IgD-negative memory B cell (primary cell): ENCODE measurements around the gene PPM1E. TPM values are rescaled to one million over a fixed set of nuclear protein-coding genes. Genes with fewer than 3 reads are reported as not detected.

Experiments
- H3K27ac Mint-ChIP-seq, 3 donors: one replicate each; pipeline ENCODE4 v1.8.0; 2020 to 2022; ENCODE audit warnings: mild to moderate bottlenecking in 3 of 3, mixed read lengths in 3 of 3, moderate library complexity in 1 of 3
- H3K27me3 Mint-ChIP-seq: one replicate; pipeline ENCODE4 v1.8.0; 2021; ENCODE audit warnings: mixed read lengths
- H3K36me3 Mint-ChIP-seq: one replicate; pipeline ENCODE4 v1.8.0; 2020; ENCODE audit warnings: mild to moderate bottlenecking, mixed read lengths
- H3K4me1 Mint-ChIP-seq, 3 donors: one replicate each; pipeline ENCODE4 v1.8.0; 2020 to 2022; ENCODE audit warnings: mixed read lengths in 3 of 3, mild to moderate bottlenecking in 1 of 3
- H3K4me3 Mint-ChIP-seq, 4 donors: one replicate each; pipeline ENCODE4 v1.8.0; 2020 to 2022; ENCODE audit warnings: mild to moderate bottlenecking in 4 of 4, mixed read lengths in 4 of 4, moderate library complexity in 3 of 4
- H3K9me3 Mint-ChIP-seq, 3 donors: one replicate each; pipeline ENCODE4 v1.8.0; 2020 to 2021; ENCODE audit warnings: mixed read lengths in 3 of 3, mild to moderate bottlenecking in 1 of 3
- polyA plus RNA-seq: library from polyadenylated mRNA; unstranded; fragments of 300-500 nt; fragmentation: Illumina TruSeq; gene quantifications from one replicate; pipeline ENCODE4 v1.2.3, GENCODE V29; 2021

Gene PPM1E
- polyA plus RNA-seq, 1 donor from 2014 or later, result not detected

DNA sequence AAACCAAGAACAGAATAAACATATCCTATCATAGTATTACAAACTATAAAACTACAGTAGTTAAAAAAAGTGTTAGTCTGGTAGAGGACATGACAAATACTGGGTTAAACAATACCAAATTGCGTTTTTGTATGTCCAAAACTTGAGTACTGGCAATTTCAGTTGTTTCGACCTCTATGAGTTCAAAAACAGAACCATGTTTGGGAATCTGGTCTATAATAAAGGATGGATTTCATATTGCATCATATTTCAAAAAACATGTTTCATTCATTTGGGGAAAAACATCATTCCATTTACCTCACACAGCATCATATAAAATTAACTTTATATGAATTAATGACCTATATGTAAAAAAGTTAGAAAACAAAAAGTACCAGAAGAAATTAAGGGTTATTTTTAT is 269.3 kb downstream of the PPM1E start:
- Mint-ChIP-seq H3K4me1 (peaks cover 6 to 8% (median 7%) of the 10 kb centered on the region in 3 donors), H3K27ac (no peak overlapping the region), H3K27me3 (no peaks in the 10 kb centered on the region), H3K4me3 (no peak overlapping the region), H3K36me3 (peaks cover 9% of the 10 kb centered on the region), H3K9me3 (no peaks in the 10 kb centered on the region)

DNA sequence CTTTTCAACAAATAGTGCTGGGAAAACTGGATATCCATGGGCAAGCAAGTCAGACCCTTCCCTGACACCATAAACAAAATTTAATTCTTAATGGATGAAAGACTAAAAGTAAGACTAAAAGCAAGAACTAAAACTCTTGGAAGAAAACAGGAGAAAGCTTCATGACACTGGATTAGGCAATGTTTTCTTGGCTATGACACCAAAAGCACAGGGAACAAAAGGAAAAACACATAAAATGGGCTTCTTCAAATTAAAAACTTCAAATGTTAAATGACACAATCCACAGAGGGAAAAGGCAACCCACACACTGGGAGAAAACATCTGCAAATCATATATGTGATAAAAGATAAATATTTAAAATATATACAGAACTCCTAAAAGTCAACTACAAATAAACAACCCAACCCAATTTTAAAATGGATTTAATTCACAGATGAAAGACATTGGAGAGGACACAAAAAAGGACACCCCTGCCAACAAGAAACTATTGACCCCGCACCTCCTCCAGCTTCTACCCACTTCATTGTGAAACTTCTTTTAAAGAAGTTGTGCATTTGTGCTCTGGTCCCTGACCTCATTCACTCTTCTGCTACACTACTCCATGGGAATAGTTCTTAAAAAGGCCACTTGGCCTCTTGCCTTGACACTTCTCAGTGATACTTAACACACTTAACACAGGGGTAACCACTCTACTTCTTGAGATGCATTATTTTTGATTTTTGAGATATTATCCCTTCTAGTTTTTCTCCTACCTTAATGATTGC is 270.7 kb downstream of the PPM1E start:
- H3K27ac Mint-ChIP-seq, result peak overlapping the region in 1 of 3 donors; percentile 71

DNA sequence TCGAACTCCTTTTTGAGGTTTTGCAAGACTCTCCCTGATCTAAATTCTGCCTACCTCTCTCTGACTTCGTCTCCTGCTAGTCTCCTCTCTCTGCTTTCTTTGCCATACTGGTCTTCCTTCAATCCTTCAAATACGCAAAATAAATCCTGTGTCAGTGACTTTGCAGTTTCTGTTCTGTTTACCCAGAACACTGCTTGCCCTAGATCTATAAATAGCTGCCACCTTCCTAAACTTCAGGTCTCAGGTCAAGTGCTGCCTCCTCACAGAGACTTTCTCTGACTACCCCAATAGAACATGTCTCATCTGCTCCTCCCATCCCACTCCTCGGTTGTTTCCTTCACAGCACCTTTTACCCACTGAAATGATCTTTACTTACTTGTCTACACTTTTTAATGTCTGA is 272.1 kb downstream of the PPM1E start:
- Mint-ChIP-seq H3K9me3 (no peaks in the 10 kb centered on the region), H3K27ac (peak overlapping the region in 1 of 3 donors; percentile 87), H3K36me3 (no peaks in the 10 kb centered on the region), H3K4me3 (no peak overlapping the region), H3K4me1 (peaks cover 3 to 8% (median 7%) of the 10 kb centered on the region in 3 donors), H3K27me3 (no peaks in the 10 kb centered on the region)

More for the DNA sequence above, 270.7 kb downstream of the PPM1E start:
- no peaks in the 10 kb centered on the region for H3K27me3 Mint-ChIP-seq
- no peak overlapping the region for H3K4me3 Mint-ChIP-seq
- H3K4me1 Mint-ChIP-seq, result peaks cover 4 to 8% (median 7%) of the 10 kb centered on the region in 3 donors
- H3K9me3 Mint-ChIP-seq, result no peaks in the 10 kb centered on the region
- H3K36me3 Mint-ChIP-seq, result peaks cover 2% of the 10 kb centered on the region

DNA sequence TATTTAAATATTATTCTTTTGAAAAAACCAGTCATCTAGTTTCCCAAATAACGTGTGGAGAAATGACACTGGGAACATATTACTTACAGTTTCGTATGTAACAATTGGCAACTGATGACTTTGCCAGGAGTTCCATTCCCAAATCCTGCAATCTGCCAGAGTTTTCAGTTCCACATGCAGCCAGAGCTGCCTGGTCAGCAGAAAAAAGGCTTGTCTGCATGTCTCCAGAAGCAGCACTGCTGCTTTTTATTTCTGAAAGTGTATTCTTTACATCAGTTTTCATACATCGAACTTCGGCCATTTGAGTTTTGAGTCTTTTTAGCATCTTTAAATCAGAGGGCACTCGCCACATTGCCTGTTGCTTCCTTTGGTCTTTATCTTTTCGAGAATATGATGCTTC is 272.7 kb downstream of the PPM1E start:
- Mint-ChIP-seq H3K9me3 (no peaks in the 10 kb centered on the region), H3K4me1 (peaks cover 3 to 8% (median 7%) of the 10 kb centered on the region in 3 donors), H3K27me3 (no peaks in the 10 kb centered on the region), H3K27ac (no peak overlapping the region), H3K36me3 (no peaks in the 10 kb centered on the region), H3K4me3 (no peak overlapping the region)

DNA sequence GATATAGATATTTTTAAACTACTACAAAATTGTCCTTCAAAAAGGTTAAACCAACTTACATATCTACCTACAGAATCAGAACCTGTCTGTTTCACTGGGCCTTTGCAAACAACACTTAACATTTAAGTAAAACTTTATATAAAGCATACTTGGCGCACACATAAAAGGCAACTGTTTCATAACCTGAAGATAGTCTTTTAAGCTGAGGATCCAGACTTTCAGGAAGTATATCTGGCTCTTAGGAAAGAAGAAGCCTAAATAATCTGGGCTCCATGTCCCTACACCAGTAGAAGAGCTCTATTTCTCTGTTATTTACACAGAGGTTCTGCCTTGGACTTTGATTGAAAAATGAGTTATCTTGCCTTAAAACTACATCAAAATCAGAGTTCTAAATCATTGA is 275.2 kb downstream of the PPM1E start:
- Mint-ChIP-seq H3K27ac (no peak overlapping the region), H3K9me3 (no peaks in the 10 kb centered on the region), H3K36me3 (no peaks in the 10 kb centered on the region), H3K27me3 (no peaks in the 10 kb centered on the region), H3K4me1 (peaks cover 3 to 8% (median 7%) of the 10 kb centered on the region in 3 donors), H3K4me3 (no peak overlapping the region)

Other genes starting within 250 kb of the PPM1E start
- gene MTMR4, start 241.2 kb upstream of the PPM1E start, polyA plus RNA-seq, result 37.0 TPM
- not detected for gene TEX14, start 63.8 kb upstream of the PPM1E start, polyA plus RNA-seq
- 36.1 TPM for gene RAD51C, start 63.3 kb upstream of the PPM1E start, polyA plus RNA-seq